Stimulated activated CD8-positive, alpha-beta memory T cell treated with anti-CD3 and anti-CD28 coated beads, Interleukin-4, amount 100 ng/mL, for 1 hour (primary cell): ENCODE measurements around the gene GAS6.

Experiments
- DNase-seq, 2 donors: peaks; one replicate each; pipeline ENCODE4 v3.0.0-alpha.2; 2020; ENCODE audit warnings: low read depth in 2 of 2, low spot score in 1 of 2

The GAS6 gene

DNA sequence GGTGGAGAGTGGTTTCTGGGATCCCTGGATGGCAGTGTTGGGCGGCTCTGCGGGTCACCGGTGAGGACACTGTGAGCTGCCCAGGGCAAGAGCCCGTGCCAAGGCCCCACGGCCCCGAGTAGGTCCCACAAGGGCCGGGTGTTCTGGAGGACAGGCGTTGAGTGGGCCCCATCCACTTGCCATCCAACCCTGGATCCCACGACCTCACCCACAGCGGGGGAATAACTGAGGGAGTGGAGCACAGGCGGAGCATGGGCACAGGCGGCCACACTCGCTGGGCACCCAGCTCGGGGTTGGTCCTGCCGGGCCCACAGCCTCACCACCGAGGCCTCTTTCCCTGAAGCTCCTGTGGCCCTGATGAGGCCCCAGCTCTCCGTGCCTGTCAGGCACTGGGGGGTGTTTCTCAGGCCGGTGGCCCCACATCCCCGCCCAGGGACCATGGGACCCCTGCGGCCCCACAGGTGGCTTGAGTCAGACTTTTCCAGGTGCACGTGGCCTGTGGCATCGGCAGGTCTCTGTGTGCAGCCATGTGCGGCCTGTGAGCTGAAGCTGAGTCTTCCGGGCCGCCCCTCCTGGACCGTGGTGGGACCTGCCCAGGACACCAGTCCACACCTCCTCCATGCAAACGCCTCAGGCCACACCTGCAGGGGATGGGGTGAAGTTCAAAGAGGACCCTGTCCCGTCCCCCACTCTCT lies 88.3 kb downstream of the GAS6 start:
- no peak for DNase-seq

DNA sequence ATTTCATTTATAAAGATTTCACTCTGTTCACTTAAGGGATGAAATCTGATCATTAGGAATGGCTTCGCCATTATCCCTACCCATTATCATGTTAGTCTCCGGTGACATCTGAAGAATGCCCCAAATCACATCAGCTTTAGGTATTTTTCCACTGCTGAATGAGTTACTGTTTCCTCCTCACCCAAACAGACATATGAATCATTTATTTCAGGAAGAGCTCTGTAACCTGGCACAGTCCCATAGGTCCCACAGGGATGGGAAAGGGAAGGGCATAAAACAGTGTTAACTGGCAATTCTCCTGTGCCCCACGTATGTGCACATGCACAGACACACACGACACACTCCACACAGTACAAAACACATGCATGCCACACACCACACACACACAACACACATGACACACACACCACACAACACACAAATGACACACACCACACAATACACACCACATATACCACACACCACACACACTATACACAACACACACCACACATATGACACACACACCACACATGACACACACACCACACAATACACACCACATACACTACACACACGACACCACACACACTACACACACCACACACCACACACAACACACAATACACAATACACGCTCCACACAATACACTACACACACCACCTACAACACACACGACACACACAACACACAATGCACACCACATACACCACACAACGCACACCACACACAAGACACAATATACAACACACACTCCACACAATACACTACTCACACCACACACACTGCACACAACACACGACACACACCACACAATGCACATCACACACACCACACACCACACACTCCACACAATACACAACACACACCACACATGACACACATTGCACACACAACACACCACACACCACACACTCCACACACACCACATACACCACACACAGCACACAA lies 89.4 kb downstream of the GAS6 start:
- DNase-seq = no peak

DNA sequence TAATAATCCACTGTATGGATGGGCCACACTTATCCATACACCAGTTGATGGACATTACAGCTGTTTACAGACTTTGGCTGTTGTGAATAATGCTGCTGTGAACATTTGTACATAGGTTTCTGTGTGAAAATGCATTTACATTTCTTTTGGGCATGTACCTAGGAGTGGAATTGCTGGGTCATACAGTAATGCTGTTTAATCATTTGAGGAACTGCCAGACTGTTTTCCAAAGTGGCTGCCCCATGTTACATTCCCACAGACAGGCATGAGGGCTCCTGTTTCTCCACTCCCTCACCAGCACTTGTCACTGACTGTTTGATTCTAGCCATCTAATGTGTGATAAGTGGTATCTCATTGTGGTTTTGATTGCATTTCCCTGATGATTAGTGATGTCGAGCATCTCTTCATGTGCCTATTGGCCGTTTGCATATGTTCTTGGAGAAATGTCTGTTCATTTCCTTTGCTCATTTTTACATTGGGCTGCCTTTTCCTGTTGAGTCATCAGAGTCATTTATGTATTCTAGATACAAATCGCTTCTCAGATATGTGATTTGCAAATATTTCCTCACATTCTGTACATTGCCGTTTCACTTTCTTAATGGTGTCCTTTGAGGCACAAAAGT lies 92.1 kb downstream of the GAS6 start:
- no peak for DNase-seq

DNA sequence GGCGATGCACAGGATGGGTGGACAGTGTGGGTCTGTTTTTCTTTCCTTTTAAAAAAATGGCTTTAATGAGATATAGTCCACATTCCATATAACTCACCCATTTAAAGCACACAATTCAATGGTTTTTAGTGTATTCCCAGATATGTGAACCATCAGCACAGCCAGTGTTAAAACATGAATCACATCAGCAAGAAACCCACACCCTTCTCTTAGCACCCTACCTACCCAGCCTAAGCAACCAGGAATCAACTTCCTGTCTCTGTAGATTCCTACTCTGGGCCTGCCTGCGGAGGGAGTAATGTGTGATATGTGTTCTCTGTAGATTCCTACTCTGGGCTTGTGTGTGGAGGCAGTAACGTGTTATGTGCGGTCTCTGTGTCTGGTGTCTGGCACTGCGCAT lies 92.9 kb downstream of the GAS6 start:
- no peak for DNase-seq
